Osteocyte (in vitro differentiated cells): Measurements from ENCODE around the gene CENPP. TPM values are rescaled to one million over a fixed set of nuclear protein-coding genes. Genes with fewer than 3 reads are reported as not detected.

Experiments
- DNase-seq: peaks from one replicate; pipeline ENCODE4 v3.0.0; 2021; ENCODE audit warnings: mixed read lengths; ENCODE audit not compliant: unreplicated experiment; ENCODE audit errors: extremely low spot score
- H3K27ac Mint-ChIP-seq: one replicate; pipeline ENCODE4 v1.8.0; 2021; ENCODE audit warnings: mild to moderate bottlenecking, mixed read lengths; ENCODE audit not compliant: unreplicated experiment
- H3K27me3 Mint-ChIP-seq: one replicate; pipeline ENCODE4 v1.8.0; 2021; ENCODE audit warnings: mixed read lengths; ENCODE audit not compliant: unreplicated experiment
- H3K36me3 Mint-ChIP-seq: one replicate; pipeline ENCODE4 v1.8.0; 2021; ENCODE audit warnings: mixed read lengths; ENCODE audit not compliant: unreplicated experiment
- H3K4me1 Mint-ChIP-seq: one replicate; pipeline ENCODE4 v1.8.0; 2021; ENCODE audit warnings: mixed read lengths; ENCODE audit not compliant: unreplicated experiment
- H3K4me3 Mint-ChIP-seq: one replicate; pipeline ENCODE4 v1.8.0; 2021; ENCODE audit warnings: mild to moderate bottlenecking, moderate library complexity, mixed read lengths; ENCODE audit not compliant: unreplicated experiment
- H3K9me3 Mint-ChIP-seq: one replicate; pipeline ENCODE4 v1.8.0; 2021; ENCODE audit warnings: mixed read lengths; ENCODE audit not compliant: unreplicated experiment
- CTCF ChIP-seq: fragments of 200-600 bp; sonication (generic); IDR thresholded peaks from 2 replicates; pipeline ENCODE4 v1.5.0; 2021; ENCODE audit warnings: antibody characterized with exemption, mild to moderate bottlenecking, moderate library complexity
- total RNA-seq: library from RNA; stranded (reverse); gene quantifications from 2 replicates; pipeline ENCODE4 v1.2.1, GENCODE V29; 2021

The CENPP gene
- total RNA-seq, 1 donor from 2014 or later: 11.6 TPM

- Mint-ChIP-seq H3K27me3 (no peaks in the 10 kb centered on the region), H3K36me3 (peaks cover 11% of the 10 kb centered on the region), H3K27ac (peak overlapping the region; percentile 92), H3K9me3 (no peaks in the 10 kb centered on the region), H3K4me3 (peak overlapping the region; percentile 5), H3K4me1 (peaks cover 53% of the 10 kb centered on the region)
- DNase-seq: no peak
- TF ChIP-seq CTCF: no peak
These were observed 274.2 kb downstream of the CENPP start for GRCh38 chr9:92599938-92600461.

GRCh38 chr9:92600462-92601261 lies 274.9 kb downstream of the CENPP start:
- H3K4me3 Mint-ChIP-seq: peak overlapping the region; percentile 5
- no peak for TF ChIP-seq CTCF
- no peak for DNase-seq
- no peaks in the 10 kb centered on the region for H3K27me3 Mint-ChIP-seq
- H3K9me3 Mint-ChIP-seq: peaks cover 4% of the 10 kb centered on the region
- peaks cover 53% of the 10 kb centered on the region for H3K4me1 Mint-ChIP-seq
- peaks cover 14% of the 10 kb centered on the region for H3K36me3 Mint-ChIP-seq
- peak overlapping the region; percentile 92 for H3K27ac Mint-ChIP-seq

GRCh38 chr9:92601451-92601850 lies 275.7 kb downstream of the CENPP start:
- H3K9me3 Mint-ChIP-seq: peaks cover 4% of the 10 kb centered on the region
- H3K4me1 Mint-ChIP-seq: peaks cover 59% of the 10 kb centered on the region
- DNase-seq: no peak
- H3K27me3 Mint-ChIP-seq: no peaks in the 10 kb centered on the region
- no peak for TF ChIP-seq CTCF
- H3K27ac Mint-ChIP-seq: peak overlapping the region; percentile 92
- peaks cover 14% of the 10 kb centered on the region for H3K36me3 Mint-ChIP-seq
- H3K4me3 Mint-ChIP-seq: no peak overlapping the region

GRCh38 chr9:92602413-92602812 lies 276.7 kb downstream of the CENPP start:
- H3K27me3 Mint-ChIP-seq: no peaks in the 10 kb centered on the region
- no peak for DNase-seq
- no peak overlapping the region for H3K4me3 Mint-ChIP-seq
- H3K9me3 Mint-ChIP-seq: peaks cover 4% of the 10 kb centered on the region
- no peak for TF ChIP-seq CTCF
- H3K36me3 Mint-ChIP-seq: peaks cover 14% of the 10 kb centered on the region
- H3K4me1 Mint-ChIP-seq: peaks cover 67% of the 10 kb centered on the region
- peak overlapping the region; percentile 92 for H3K27ac Mint-ChIP-seq

- Mint-ChIP-seq H3K27me3 (no peaks in the 10 kb centered on the region), H3K27ac (peak overlapping the region; percentile 56), H3K4me1 (peaks cover 68% of the 10 kb centered on the region), H3K4me3 (no peak overlapping the region), H3K36me3 (peaks cover 14% of the 10 kb centered on the region), H3K9me3 (peaks cover 4% of the 10 kb centered on the region)
- no peak for TF ChIP-seq CTCF
- no peak for DNase-seq
These were observed 277.3 kb downstream of the CENPP start for GRCh38 chr9:92603100-92603499.
